ENCODE results near the gene SMCO3. TPM values are rescaled to one million over a fixed set of nuclear protein-coding genes. Genes with fewer than 3 reads are reported as not detected.

The SMCO3 gene
- total RNA-seq, 1 experiment from 2014 or later = not detected

DNA sequence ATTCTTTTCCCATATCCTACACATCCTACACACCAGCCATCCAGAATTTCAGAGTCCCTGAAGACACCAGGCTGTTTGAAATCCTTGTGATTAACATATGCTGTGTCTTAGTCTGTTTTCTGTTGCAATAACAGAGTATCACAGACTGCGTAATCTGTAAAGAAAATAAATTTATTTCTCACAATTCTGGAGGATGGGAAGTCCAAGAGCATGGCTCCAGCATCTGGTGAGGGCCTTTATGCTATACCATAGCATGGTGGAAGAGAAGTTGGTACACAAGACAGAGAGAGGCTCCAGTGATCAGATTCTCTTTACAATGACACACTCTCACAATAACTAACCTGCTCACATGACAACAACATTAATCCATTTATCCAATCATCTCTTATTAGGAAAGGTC lies 25.3 kb upstream of the SMCO3 start:
- Mint-ChIP-seq H3K4me3 (ENCODE audit: low read depth, unreplicated experiment) (no peak overlapping the region), H3K9me3 (ENCODE audit: low read depth, unreplicated experiment) (no peaks in the 10 kb centered on the region), H3K27me3 (ENCODE audit: unreplicated experiment) (no peaks in the 10 kb centered on the region), H3K27ac (ENCODE audit: unreplicated experiment) (no peak overlapping the region), H3K4me1 (ENCODE audit: low read depth, unreplicated experiment) (peaks cover 12% of the 10 kb centered on the region), H3K36me3 (ENCODE audit: insufficient read depth, unreplicated experiment) (no peaks in the 10 kb centered on the region)
- CTCF ChIA-PET = no interaction called here
- TF ChIP-seq, protein P1, sequence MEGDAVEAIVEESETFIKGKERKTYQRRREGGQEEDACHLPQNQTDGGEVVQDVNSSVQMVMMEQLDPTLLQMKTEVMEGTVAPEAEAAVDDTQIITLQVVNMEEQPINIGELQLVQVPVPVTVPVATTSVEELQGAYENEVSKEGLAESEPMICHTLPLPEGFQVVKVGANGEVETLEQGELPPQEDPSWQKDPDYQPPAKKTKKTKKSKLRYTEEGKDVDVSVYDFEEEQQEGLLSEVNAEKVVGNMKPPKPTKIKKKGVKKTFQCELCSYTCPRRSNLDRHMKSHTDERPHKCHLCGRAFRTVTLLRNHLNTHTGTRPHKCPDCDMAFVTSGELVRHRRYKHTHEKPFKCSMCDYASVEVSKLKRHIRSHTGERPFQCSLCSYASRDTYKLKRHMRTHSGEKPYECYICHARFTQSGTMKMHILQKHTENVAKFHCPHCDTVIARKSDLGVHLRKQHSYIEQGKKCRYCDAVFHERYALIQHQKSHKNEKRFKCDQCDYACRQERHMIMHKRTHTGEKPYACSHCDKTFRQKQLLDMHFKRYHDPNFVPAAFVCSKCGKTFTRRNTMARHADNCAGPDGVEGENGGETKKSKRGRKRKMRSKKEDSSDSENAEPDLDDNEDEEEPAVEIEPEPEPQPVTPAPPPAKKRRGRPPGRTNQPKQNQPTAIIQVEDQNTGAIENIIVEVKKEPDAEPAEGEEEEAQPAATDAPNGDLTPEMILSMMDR (IDR thresholded peaks at IDR 0.05; ENCODE audit: unreplicated experiment) = no peak
- no peak for DNase-seq
- intact Hi-C loops (cut with micrococcal nuclease; ENCODE audit: unreplicated experiment) = no loop called here
- BruUV-seq (replicated peaks) = no TSS peak

DNA sequence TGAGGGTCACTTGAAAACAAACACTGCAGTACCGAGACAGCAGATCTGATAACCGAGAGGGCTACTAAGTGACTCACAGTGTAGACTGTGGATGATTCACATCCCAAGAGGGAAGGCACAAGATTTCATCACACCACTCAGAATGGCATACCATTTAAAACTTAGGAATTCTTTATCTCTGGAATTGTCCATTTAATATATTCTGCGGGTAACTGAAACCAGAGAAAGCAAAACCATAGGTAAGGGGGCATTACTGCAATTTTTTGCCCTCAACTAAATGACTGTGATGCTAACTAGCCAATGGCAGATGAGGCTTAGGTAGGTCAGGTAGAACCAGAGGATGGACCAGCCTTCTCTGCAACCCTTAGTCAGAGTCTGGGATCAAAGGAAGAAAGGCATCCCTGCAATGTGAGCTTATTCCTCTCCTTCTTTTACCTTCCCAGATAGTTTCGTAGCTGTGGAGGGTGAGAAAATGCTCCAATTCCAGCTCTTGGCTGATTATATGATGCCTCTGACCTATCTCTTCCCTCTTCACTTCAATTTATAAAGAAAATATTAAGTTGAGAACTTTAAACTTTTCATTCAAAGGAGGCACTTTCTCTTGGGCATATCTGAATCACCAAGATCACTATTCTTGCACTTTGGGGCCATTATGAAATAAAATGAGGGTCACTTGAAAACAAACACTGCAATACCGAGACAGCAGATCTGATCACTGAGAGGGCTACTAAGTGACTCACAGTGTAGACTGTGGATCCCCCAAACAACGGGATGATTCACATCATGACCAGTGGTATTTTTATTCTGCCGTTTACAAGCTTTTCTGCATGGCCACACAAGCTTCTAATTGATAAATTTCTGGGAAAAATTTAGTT lies 22.6 kb upstream of the SMCO3 start:
- no peak overlapping the region for H3K27ac Mint-ChIP-seq (ENCODE audit: unreplicated experiment)

DNA sequence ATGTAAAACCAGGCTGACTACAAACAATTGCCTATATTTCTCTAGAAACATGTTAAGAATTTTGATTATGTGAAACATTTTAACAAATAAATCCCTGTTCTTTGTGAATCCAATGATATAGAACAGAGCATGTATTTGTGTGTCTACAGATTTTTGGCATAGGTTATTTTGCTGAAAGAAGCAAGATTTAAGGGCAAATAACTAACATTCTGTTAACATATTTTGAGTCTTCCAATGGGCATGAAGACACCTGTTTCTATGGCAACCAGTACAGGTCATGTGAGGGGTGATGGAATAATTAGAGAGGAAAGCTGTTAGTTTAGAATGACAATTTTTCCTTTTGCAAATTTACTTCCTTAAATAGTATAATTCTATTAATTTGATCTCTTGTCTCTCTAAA lies 20.5 kb upstream of the SMCO3 start:
- H3K27ac Mint-ChIP-seq (ENCODE audit: unreplicated experiment) = no peak overlapping the region
- no peak for DNase-seq
- intact Hi-C loops (cut with micrococcal nuclease; ENCODE audit: unreplicated experiment) = no loop called here
- CTCF ChIA-PET = no interaction called here
- H3K4me1 Mint-ChIP-seq (ENCODE audit: low read depth, unreplicated experiment) = peaks cover 6% of the 10 kb centered on the region
- H3K36me3 Mint-ChIP-seq (ENCODE audit: insufficient read depth, unreplicated experiment) = no peaks in the 10 kb centered on the region
- TF ChIP-seq, protein P1 (IDR thresholded peaks at IDR 0.05; ENCODE audit: unreplicated experiment) = no peak
- no peaks in the 10 kb centered on the region for H3K27me3 Mint-ChIP-seq (ENCODE audit: unreplicated experiment)
- peaks cover 3% of the 10 kb centered on the region for H3K9me3 Mint-ChIP-seq (ENCODE audit: low read depth, unreplicated experiment)
- H3K4me3 Mint-ChIP-seq (ENCODE audit: low read depth, unreplicated experiment) = no peak overlapping the region
- BruUV-seq (replicated peaks) = no TSS peak

More for the DNA sequence above, 22.6 kb upstream of the SMCO3 start:
- H3K27me3 Mint-ChIP-seq (ENCODE audit: unreplicated experiment) = no peaks in the 10 kb centered on the region
- peaks cover 3% of the 10 kb centered on the region for H3K9me3 Mint-ChIP-seq (ENCODE audit: low read depth, unreplicated experiment)
- peak; percentile 11 for DNase-seq
- intact Hi-C loops (cut with micrococcal nuclease; ENCODE audit: unreplicated experiment) = no loop called here
- H3K4me1 Mint-ChIP-seq (ENCODE audit: low read depth, unreplicated experiment) = peaks cover 15% of the 10 kb centered on the region
- CTCF ChIA-PET = no interaction called here
- no TSS peak for BruUV-seq (replicated peaks)
- H3K36me3 Mint-ChIP-seq (ENCODE audit: insufficient read depth, unreplicated experiment) = no peaks in the 10 kb centered on the region
- no peak overlapping the region for H3K4me3 Mint-ChIP-seq (ENCODE audit: low read depth, unreplicated experiment)
- TF ChIP-seq, protein P1 (IDR thresholded peaks at IDR 0.05; ENCODE audit: unreplicated experiment) = no peak

DNA sequence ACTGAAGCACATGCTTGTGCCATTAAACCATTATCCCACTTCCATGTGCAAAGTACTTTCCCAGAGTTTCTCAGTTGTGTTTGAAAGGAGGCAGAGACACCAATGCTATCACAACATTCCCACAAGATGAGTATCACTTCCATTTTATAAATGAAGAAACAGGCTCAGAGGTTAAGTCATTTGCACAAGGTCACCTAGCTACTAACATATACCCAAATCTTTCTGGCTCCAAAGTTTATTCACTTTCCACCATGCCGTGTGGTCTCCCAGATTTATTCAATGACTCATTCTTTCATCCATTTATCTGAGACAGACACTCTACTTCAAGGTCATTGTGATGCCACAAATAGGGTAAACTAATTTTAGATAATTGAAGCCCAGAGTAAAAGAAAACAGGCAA lies 20.0 kb upstream of the SMCO3 start:
- TF ChIP-seq, protein P1 (IDR thresholded peaks at IDR 0.05; ENCODE audit: unreplicated experiment) = no peak
- no peak overlapping the region for H3K4me3 Mint-ChIP-seq (ENCODE audit: low read depth, unreplicated experiment)
- no peak overlapping the region for H3K27ac Mint-ChIP-seq (ENCODE audit: unreplicated experiment)
- no TSS peak for BruUV-seq (replicated peaks)
- H3K9me3 Mint-ChIP-seq (ENCODE audit: low read depth, unreplicated experiment) = peaks cover 3% of the 10 kb centered on the region
- DNase-seq = no peak
- CTCF ChIA-PET = no interaction called here
- H3K36me3 Mint-ChIP-seq (ENCODE audit: insufficient read depth, unreplicated experiment) = no peaks in the 10 kb centered on the region
- intact Hi-C loops (cut with micrococcal nuclease; ENCODE audit: unreplicated experiment) = no loop called here
- no peaks in the 10 kb centered on the region for H3K27me3 Mint-ChIP-seq (ENCODE audit: unreplicated experiment)
- H3K4me1 Mint-ChIP-seq (ENCODE audit: low read depth, unreplicated experiment) = peaks cover 6% of the 10 kb centered on the region
